GM12878 (cell line): ENCODE data around the gene PIGU. TPM values are rescaled to one million over a fixed set of nuclear protein-coding genes. Genes with fewer than 3 reads are reported as not detected.

Experiments used
- ATAC-seq: fragments of 200-7000 bp; cut with Tn5 transposase; 3 replicates; pipeline ENCODE4 v1.9.1; 2020; ENCODE audit warnings: mild to moderate bottlenecking, moderate library complexity
- BruUV-seq: library from RNA; stranded (reverse); fragments of 400-500 nt; replicated peaks from 2 replicates; lab custom pipeline; 2021; lab: Mats Ljungman, UMichigan
- CTCF ChIA-PET: fragments of 300-600 bp; sonication (Branson Sonifier 250); formaldehyde crosslinking; extraction: SDS; loops from one replicate; lab custom pipeline; 2021; ENCODE audit warnings: inconsistent platforms; lab: Yijun Ruan, JAX
- POLR2A ChIA-PET: fragments of 350-600 bp; formaldehyde crosslinking; extraction: SDS; loops from one replicate; lab custom pipeline; 2021; ENCODE audit warnings: inconsistent platforms; lab: Charles Lee
- RAD21 ChIA-PET: fragments of 300-600 bp; sonication (Branson Sonifier 250); formaldehyde crosslinking; loops from one replicate; lab custom pipeline; 2023; ENCODE audit warnings: antibody characterized with exemption; ENCODE audit not compliant: unreplicated experiment; lab: Charles Lee
- SMC1A ChIA-PET: fragments of 300-600 bp; sonication (Branson Sonifier 250); formaldehyde crosslinking; loops from one replicate; lab custom pipeline; 2023; ENCODE audit not compliant: unreplicated experiment, uncharacterized antibody; lab: Charles Lee
- DNase-seq: peaks from one replicate; pipeline ENCODE4 v3.0.0-alpha.2; 2011; ENCODE audit warnings: low read depth, low spot score
- FAIRE-seq: peaks from 3 replicates; lab custom pipeline; 2011; peaks lifted over from hg19 to GRCh38; lab: Jason Lieb, UNC
- H2AFZ ChIP-seq: 2 replicates; pipeline ENCODE4 v1.6.0; 2011; ENCODE audit warnings: low read depth, low read length, control low read depth; ENCODE audit not compliant: control insufficient read depth
- H3K27ac ChIP-seq: 2 replicates; pipeline ENCODE4 v1.5.1; 2011; ENCODE audit warnings: control low read depth; ENCODE audit not compliant: control insufficient read depth, insufficient read depth
- H3K27me3 ChIP-seq, 2 experiments: replicated peaks in 1 of 2; 2 replicates each; pipeline versions ENCODE4 v1.6.0 to v1.6.1; 2011; ENCODE audit warnings: low read length in 1 of 2; ENCODE audit not compliant: control insufficient read depth in 2 of 2, insufficient read depth in 2 of 2
- H3K36me3 ChIP-seq, 2 experiments: 2 replicates each; pipeline ENCODE4 v1.5.1; 2011; ENCODE audit warnings: low read length in 1 of 2; ENCODE audit not compliant: control insufficient read depth in 2 of 2, insufficient read depth in 2 of 2
- H3K4me1 ChIP-seq: 2 replicates; pipeline ENCODE4 v1.6.1; 2011; ENCODE audit warnings: mild to moderate bottlenecking, low read length, moderate library complexity, mixed read lengths; ENCODE audit not compliant: control insufficient read depth, insufficient read depth
- H3K4me2 ChIP-seq: 2 replicates; pipeline ENCODE4 v1.6.0; 2011; ENCODE audit warnings: control low read depth; ENCODE audit not compliant: control insufficient read depth, insufficient read depth
- H3K4me3 ChIP-seq: fragments of 200-600 bp; sonication (generic); 2 replicates; pipeline ENCODE4 v1.5.1; 2016
- H3K79me2 ChIP-seq: 2 replicates; pipeline ENCODE4 v1.6.0; 2011; ENCODE audit warnings: low read length; ENCODE audit not compliant: control insufficient read depth, insufficient read depth
- H3K9ac ChIP-seq: 2 replicates; pipeline ENCODE4 v1.8.0; 2011; ENCODE audit warnings: low read length, control low read depth, mixed read lengths; ENCODE audit not compliant: control insufficient read depth, insufficient read depth
- H3K9me3 ChIP-seq: replicated peaks from 3 replicates; pipeline ENCODE4 v1.5.1; 2011; ENCODE audit warnings: mild to moderate bottlenecking, low read length; ENCODE audit not compliant: control insufficient read depth, insufficient read depth
- H4K20me1 ChIP-seq: 2 replicates; pipeline ENCODE4 v1.6.0; 2011; ENCODE audit not compliant: control insufficient read depth, insufficient read depth
- CTCF ChIP-seq, 3 experiments: IDR thresholded peaks in 2 of 3; conservative IDR thresholded peaks in 1 of 3; 2 replicates each; pipeline ENCODE4 v1.5.1; 2011; ENCODE audit warnings: low read depth in 3 of 3, low read length in 3 of 3, mild to moderate bottlenecking in 3 of 3, control low read depth in 2 of 3, moderate library complexity in 2 of 3, inconsistent platforms in 1 of 3, mixed read lengths in 1 of 3; ENCODE audit not compliant: control insufficient read depth in 2 of 3, insufficient read depth in 1 of 3; ENCODE audit errors: extremely low read depth in 1 of 3
- EGR1 ChIP-seq, 2 experiments: IDR thresholded peaks; 1 replicate in 1 of 2; 2 replicates in 1 of 2; pipeline ENCODE4 v1.6.1; 2011 to 2012; ENCODE audit warnings: low read depth in 2 of 2, low read length in 2 of 2, borderline replicate concordance in 1 of 2, mild to moderate bottlenecking in 1 of 2, moderate library complexity in 1 of 2
- HDAC2 ChIP-seq: fragments of 200-600 bp; sonication (generic); IDR thresholded peaks from 2 replicates; pipeline ENCODE4 v1.6.1; 2017
- RCOR1 ChIP-seq: conservative IDR thresholded peaks from 2 replicates; pipeline ENCODE4 v1.6.1; 2012; ENCODE audit warnings: low read depth, low read length, improper control_type of control experiment
- SRF ChIP-seq, 2 experiments: IDR thresholded peaks; 2 replicates each; pipeline ENCODE4 v1.6.1; 2011; ENCODE audit warnings: low read depth in 2 of 2, low read length in 2 of 2, mild to moderate bottlenecking in 1 of 2, moderate library complexity in 1 of 2
- TBL1XR1 ChIP-seq: IDR thresholded peaks from 2 replicates; pipeline ENCODE4 v1.6.1; 2012; ENCODE audit warnings: low read depth, low read length, improper control_type of control experiment
- TCF12 ChIP-seq: IDR thresholded peaks from 2 replicates; pipeline ENCODE4 v1.6.1; 2011; ENCODE audit warnings: low read depth, mild to moderate bottlenecking, low read length
- WGBS: methylation state at CpG from one replicate; pipeline ENCODE4 v1.1.6; 2016; ENCODE audit warnings: low lambda C conversion rate; ENCODE audit not compliant: insufficient replicate concordance, insufficient coverage; ENCODE audit errors: missing lambda C conversion rate; 5-methylcytosine and 5-hydroxymethylcytosine counted together
- in situ Hi-C: fragments of 300-500 bp; cut with MboI; formaldehyde crosslinking; loops from 9 replicates; pipeline ENCODE4 v1.14.3; 2018; ENCODE audit warnings: mixed read lengths
- intact Hi-C: fragments of 100-400 bp; cut with micrococcal nuclease; formaldehyde crosslinking; loops from one replicate; pipeline ENCODE4 v1.14.2; 2022; ENCODE audit not compliant: unreplicated experiment
- polyA plus RNA-seq, 11 experiments: library from polyadenylated mRNA; depleted of rRNA in 4 of 11; unstranded in 6 of 11; stranded (reverse) in 5 of 11; fragments of >200 nt; fragmentation: Nextera tagmentation in 4 of 11; fragmentation: Illumina TruSeq in 1 of 11; extraction: Ambion mirVana in 4 of 11; extraction: Trizol in 1 of 11; gene quantifications; 1 replicate in 1 of 11; 2 replicates in 10 of 11; pipeline versions ENCODE4 v1.2.1 to v1.2.3, GENCODE V29; 2011 to 2016; ENCODE audit warnings: inconsistent platforms in 2 of 11, missing spikeins in 2 of 11, low read depth in 1 of 11
- total RNA-seq, 4 experiments: library from RNA; depleted of rRNA in 3 of 4; stranded (reverse); fragments of >200 nt in 3 of 4; fragmentation: Illumina TruSeq in 1 of 4; extraction: Trizol in 1 of 4; gene quantifications; 2 replicates each; pipeline versions ENCODE4 v1.2.1 to v1.2.3, GENCODE V29; 2013 to 2021
- TF ChIP-seq, protein P1 (sequence below): fragments of 450-650 bp; formaldehyde crosslinking; IDR thresholded peaks from 2 replicates; pipeline ENCODE4 v1.5.0; 2022; ENCODE audit warnings: mild to moderate bottlenecking, missing genetic modification characterization
- TF ChIP-seq, protein P2 (sequence below): fragments of 450-650 bp; IDR thresholded peaks from 2 replicates; pipeline ENCODE4 v1.6.1; 2016; ENCODE audit warnings: mild to moderate bottlenecking, moderate library complexity, borderline replicate concordance

Gene PIGU
- total and polyA plus RNA-seq, 10 of the 15 experiments (the other 5 are each of a cell fraction or from before 2014, with no cell fraction given): 4.1 to 88.2 (median 25.0) TPM

DNA sequence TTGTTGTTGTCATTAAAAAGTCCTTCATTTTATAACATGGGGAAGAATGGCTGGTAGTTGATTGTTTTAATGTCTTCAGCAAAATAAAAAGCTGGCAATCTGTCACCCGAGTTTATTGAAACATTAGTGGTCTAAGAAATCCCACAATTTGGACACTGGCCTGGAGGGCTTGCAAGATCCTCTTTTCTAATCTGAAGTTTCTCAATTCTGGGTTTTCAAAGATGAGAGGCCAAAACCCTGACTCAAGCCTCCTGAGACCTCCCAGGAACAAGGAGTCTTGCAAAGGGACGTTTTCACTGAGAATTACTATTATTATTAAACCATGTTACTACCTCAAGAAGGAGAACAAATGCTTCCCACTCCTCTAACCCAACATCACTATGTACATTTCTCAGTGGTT is 98.9 kb downstream of the PIGU start (continued):
- TF ChIP-seq, protein P1, sequence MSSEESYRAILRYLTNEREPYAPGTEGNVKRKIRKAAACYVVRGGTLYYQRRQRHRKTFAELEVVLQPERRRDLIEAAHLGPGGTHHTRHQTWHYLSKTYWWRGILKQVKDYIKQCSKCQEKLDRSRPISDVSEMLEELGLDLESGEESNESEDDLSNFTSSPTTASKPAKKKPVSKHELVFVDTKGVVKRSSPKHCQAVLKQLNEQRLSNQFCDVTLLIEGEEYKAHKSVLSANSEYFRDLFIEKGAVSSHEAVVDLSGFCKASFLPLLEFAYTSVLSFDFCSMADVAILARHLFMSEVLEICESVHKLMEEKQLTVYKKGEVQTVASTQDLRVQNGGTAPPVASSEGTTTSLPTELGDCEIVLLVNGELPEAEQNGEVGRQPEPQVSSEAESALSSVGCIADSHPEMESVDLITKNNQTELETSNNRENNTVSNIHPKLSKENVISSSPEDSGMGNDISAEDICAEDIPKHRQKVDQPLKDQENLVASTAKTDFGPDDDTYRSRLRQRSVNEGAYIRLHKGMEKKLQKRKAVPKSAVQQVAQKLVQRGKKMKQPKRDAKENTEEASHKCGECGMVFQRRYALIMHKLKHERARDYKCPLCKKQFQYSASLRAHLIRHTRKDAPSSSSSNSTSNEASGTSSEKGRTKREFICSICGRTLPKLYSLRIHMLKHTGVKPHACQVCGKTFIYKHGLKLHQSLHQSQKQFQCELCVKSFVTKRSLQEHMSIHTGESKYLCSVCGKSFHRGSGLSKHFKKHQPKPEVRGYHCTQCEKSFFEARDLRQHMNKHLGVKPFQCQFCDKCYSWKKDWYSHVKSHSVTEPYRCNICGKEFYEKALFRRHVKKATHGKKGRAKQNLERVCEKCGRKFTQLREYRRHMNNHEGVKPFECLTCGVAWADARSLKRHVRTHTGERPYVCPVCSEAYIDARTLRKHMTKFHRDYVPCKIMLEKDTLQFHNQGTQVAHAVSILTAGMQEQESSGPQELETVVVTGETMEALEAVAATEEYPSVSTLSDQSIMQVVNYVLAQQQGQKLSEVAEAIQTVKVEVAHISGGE (CRISPR knock-in tag): no peak
- no peak for TF ChIP-seq RCOR1
- TF ChIP-seq TBL1XR1: no peak
- TF ChIP-seq CTCF (IDR thresholded peaks at IDR 0.05 in 2 of 3, conservative IDR thresholded peaks at IDR 0.05 in 1 of 3; ENCODE audit: control insufficient read depth in 2 of 3, extremely low read depth in 1 of 3, insufficient read depth in 1 of 3, low read depth in 3 of 3, low read length in 3 of 3): no peak

- in situ Hi-C loops (no loop called here), intact Hi-C loops (no loop called here)
- FAIRE-seq: no peak
- H3K4me1 ChIP-seq: peaks cover 13% of the 10 kb centered on the region
- H2AFZ ChIP-seq: no peak overlapping the region
- H3K9ac ChIP-seq: no peak overlapping the region
- no TSS peak for BruUV-seq
- H4K20me1 ChIP-seq: no peaks in the 10 kb centered on the region
- RAD21 ChIA-PET: no interaction called here
- POLR2A ChIA-PET: no interaction called here
- peaks cover 2 to 23% of the 10 kb centered on the region in 2 experiments for H3K36me3 ChIP-seq
- H3K79me2 ChIP-seq: no peaks in the 10 kb centered on the region
- SMC1A ChIA-PET: no interaction called here
- TF ChIP-seq EGR1 (IDR thresholded peaks at IDR 0.05; ENCODE audit: borderline replicate concordance in 1 of 2, low read depth in 2 of 2, low read length in 2 of 2) (no peak), TCF12 (no peak), HDAC2 (no peak), SRF (IDR thresholded peaks at IDR 0.05; ENCODE audit: low read depth in 2 of 2, low read length in 2 of 2) (no peak)
- TF ChIP-seq, protein P2, sequence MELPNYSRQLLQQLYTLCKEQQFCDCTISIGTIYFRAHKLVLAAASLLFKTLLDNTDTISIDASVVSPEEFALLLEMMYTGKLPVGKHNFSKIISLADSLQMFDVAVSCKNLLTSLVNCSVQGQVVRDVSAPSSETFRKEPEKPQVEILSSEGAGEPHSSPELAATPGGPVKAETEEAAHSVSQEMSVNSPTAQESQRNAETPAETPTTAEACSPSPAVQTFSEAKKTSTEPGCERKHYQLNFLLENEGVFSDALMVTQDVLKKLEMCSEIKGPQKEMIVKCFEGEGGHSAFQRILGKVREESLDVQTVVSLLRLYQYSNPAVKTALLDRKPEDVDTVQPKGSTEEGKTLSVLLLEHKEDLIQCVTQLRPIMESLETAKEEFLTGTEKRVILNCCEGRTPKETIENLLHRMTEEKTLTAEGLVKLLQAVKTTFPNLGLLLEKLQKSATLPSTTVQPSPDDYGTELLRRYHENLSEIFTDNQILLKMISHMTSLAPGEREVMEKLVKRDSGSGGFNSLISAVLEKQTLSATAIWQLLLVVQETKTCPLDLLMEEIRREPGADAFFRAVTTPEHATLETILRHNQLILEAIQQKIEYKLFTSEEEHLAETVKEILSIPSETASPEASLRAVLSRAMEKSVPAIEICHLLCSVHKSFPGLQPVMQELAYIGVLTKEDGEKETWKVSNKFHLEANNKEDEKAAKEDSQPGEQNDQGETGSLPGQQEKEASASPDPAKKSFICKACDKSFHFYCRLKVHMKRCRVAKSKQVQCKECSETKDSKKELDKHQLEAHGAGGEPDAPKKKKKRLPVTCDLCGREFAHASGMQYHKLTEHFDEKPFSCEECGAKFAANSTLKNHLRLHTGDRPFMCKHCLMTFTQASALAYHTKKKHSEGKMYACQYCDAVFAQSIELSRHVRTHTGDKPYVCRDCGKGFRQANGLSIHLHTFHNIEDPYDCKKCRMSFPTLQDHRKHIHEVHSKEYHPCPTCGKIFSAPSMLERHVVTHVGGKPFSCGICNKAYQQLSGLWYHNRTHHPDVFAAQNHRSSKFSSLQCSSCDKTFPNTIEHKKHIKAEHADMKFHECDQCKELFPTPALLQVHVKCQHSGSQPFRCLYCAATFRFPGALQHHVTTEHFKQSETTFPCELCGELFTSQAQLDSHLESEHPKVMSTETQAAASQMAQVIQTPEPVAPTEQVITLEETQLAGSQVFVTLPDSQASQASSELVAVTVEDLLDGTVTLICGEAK: no peak
- no peaks in the 10 kb centered on the region for H3K27me3 ChIP-seq
- CTCF ChIA-PET: no interaction called here
- no peak overlapping the region for H3K4me2 ChIP-seq
- 99% methylated on average over 4 of the region's 4 CpGs for WGBS
- H3K27ac ChIP-seq: no peak overlapping the region
- H3K9me3 ChIP-seq: no peaks in the 10 kb centered on the region; the same call in 2 of the 3 replicates
- no peak for DNase-seq
- ATAC-seq: no peak
- H3K4me3 ChIP-seq: no peak overlapping the region
Measured at GRCh38 chr20:34577061-34577460, 99.8 kb downstream of the PIGU start.
